HepG2 (cell line): ENCODE data around the gene PHF23. TPM values are rescaled to one million over a fixed set of nuclear protein-coding genes. Genes with fewer than 3 reads are reported as not detected.

Source experiments
- EP300 ChIP-seq, 3 experiments: sonication (generic) in 1 of 3; formaldehyde crosslinking in 1 of 3; IDR thresholded peaks; 2 replicates each; pipeline versions ENCODE4 v1.5.1 to v1.6.1; 2011 to 2020; ENCODE audit warnings: low read depth in 2 of 3, low read length in 2 of 3, borderline replicate concordance in 1 of 3, improper control_type of control experiment in 1 of 3, mild to moderate bottlenecking in 1 of 3, missing genetic modification reagents in 1 of 3, moderate library complexity in 1 of 3
- KDM5B ChIP-seq: sonication (generic); formaldehyde crosslinking; IDR thresholded peaks from 2 replicates; pipeline ENCODE4 v1.4.0; 2020; ENCODE audit warnings: missing genetic modification reagents, mild to moderate bottlenecking, borderline replicate concordance
- MTA1 ChIP-seq: sonication (generic); formaldehyde crosslinking; IDR thresholded peaks from 2 replicates; pipeline ENCODE4 v1.4.0; 2020; ENCODE audit warnings: missing genetic modification reagents, mild to moderate bottlenecking, borderline replicate concordance
- MTA3 ChIP-seq: sonication (generic); formaldehyde crosslinking; IDR thresholded peaks from 2 replicates; pipeline ENCODE4 v1.4.0; 2020; ENCODE audit warnings: missing genetic modification reagents
- PAF1 ChIP-seq: IDR thresholded peaks from 2 replicates; pipeline ENCODE4 v1.6.1; 2016; ENCODE audit warnings: missing genetic modification reagents, missing compliant biosample characterization
- PAWR ChIP-seq: sonication (generic); formaldehyde crosslinking; IDR thresholded peaks from 2 replicates; pipeline ENCODE4 v1.4.0; 2020; ENCODE audit warnings: missing genetic modification reagents, mild to moderate bottlenecking, borderline replicate concordance
- PBX2 ChIP-seq: IDR thresholded peaks from 2 replicates; pipeline ENCODE4 v1.6.1; 2016; ENCODE audit warnings: control low read depth
- RFX3 ChIP-seq: IDR thresholded peaks from 2 replicates; pipeline ENCODE4 v1.6.1; 2016; ENCODE audit warnings: missing biosample characterization, missing genetic modification reagents
- SP2 ChIP-seq: sonication (generic); formaldehyde crosslinking; IDR thresholded peaks from 2 replicates; pipeline ENCODE4 v1.5.1; 2020; ENCODE audit warnings: mild to moderate bottlenecking, missing genetic modification reagents
- ZBTB21 ChIP-seq: sonication (generic); formaldehyde crosslinking; IDR thresholded peaks from 2 replicates; pipeline ENCODE4 v1.4.0; 2020; ENCODE audit warnings: missing genetic modification reagents
- ZFP37 ChIP-seq: sonication (generic); formaldehyde crosslinking; IDR thresholded peaks from 2 replicates; pipeline ENCODE4 v1.4.0; 2020; ENCODE audit warnings: missing genetic modification reagents, borderline replicate concordance
- ZFYVE20 ChIP-seq: sonication (generic); formaldehyde crosslinking; IDR thresholded peaks from 2 replicates; pipeline ENCODE4 v1.8.0; 2023; ENCODE audit warnings: low read depth, mild to moderate bottlenecking, moderate library complexity, missing genetic modification reagents, borderline replicate concordance
- ZNF253 ChIP-seq: sonication (generic); formaldehyde crosslinking; IDR thresholded peaks from 2 replicates; pipeline ENCODE4 v1.8.0; 2022; ENCODE audit warnings: mild to moderate bottlenecking, missing genetic modification reagents, borderline replicate concordance
- ZNF256 ChIP-seq: sonication (generic); formaldehyde crosslinking; conservative IDR thresholded peaks from 2 replicates; pipeline ENCODE4 v1.4.0; 2020; ENCODE audit warnings: missing genetic modification reagents
- ZNF510 ChIP-seq: sonication (generic); formaldehyde crosslinking; IDR thresholded peaks from 2 replicates; pipeline ENCODE4 v1.4.0; 2020; ENCODE audit warnings: low read depth, mild to moderate bottlenecking, missing genetic modification reagents
- ZNF558 ChIP-seq: sonication (generic); formaldehyde crosslinking; IDR thresholded peaks from 2 replicates; pipeline ENCODE4 v1.9.0; 2022; ENCODE audit warnings: mild to moderate bottlenecking, missing genetic modification reagents, borderline replicate concordance
- ZNF567 ChIP-seq: sonication (generic); formaldehyde crosslinking; IDR thresholded peaks from 2 replicates; pipeline ENCODE4 v1.8.1; 2023; ENCODE audit warnings: mild to moderate bottlenecking, missing genetic modification reagents, borderline replicate concordance
- ZNF646 ChIP-seq: sonication (generic); formaldehyde crosslinking; IDR thresholded peaks from 2 replicates; pipeline ENCODE4 v1.9.0; 2021; ENCODE audit warnings: mild to moderate bottlenecking, missing genetic modification reagents
- ZSCAN29 ChIP-seq: sonication (generic); formaldehyde crosslinking; conservative IDR thresholded peaks from 2 replicates; pipeline ENCODE4 v1.4.0; 2020; ENCODE audit warnings: mild to moderate bottlenecking, missing genetic modification reagents
- polyA plus RNA-seq, 8 experiments: library from polyadenylated mRNA; depleted of rRNA in 3 of 8; stranded (reverse) in 7 of 8; unstranded in 1 of 8; fragments of >200 nt; fragmentation: Illumina TruSeq in 4 of 8; extraction: Trizol in 4 of 8; gene quantifications; 2 replicates each; pipeline versions ENCODE4 v1.2.1 to v1.2.3, GENCODE V29; 2011 to 2016; ENCODE audit warnings: low read depth in 4 of 8, missing spikeins in 1 of 8, mixed read lengths in 1 of 8; ENCODE audit not compliant: insufficient read depth in 1 of 8
- total RNA-seq, 5 experiments: library from RNA; depleted of rRNA; stranded (reverse); fragments of >200 nt; fragmentation: Illumina TruSeq; extraction: Trizol; gene quantifications; 2 replicates each; pipeline ENCODE4 v1.2.3, GENCODE V29; 2016; ENCODE audit warnings: low read depth in 1 of 5
- TF ChIP-seq, protein P1 (sequence below): sonication (generic); formaldehyde crosslinking; IDR thresholded peaks from 2 replicates; pipeline ENCODE4 v1.8.0; 2023; ENCODE audit warnings: mild to moderate bottlenecking, missing genetic modification reagents
- TF ChIP-seq, protein P2 (sequence below): sonication (generic); IDR thresholded peaks from 2 replicates; pipeline ENCODE4 v1.6.1; 2016; ENCODE audit warnings: low read depth, borderline replicate concordance

Gene PHF23
- total and polyA plus RNA-seq, 2 of the 13 experiments (the other 11 are each of a cell fraction or from before 2014, with no cell fraction given): 27.6 to 33.2 TPM

DNA sequence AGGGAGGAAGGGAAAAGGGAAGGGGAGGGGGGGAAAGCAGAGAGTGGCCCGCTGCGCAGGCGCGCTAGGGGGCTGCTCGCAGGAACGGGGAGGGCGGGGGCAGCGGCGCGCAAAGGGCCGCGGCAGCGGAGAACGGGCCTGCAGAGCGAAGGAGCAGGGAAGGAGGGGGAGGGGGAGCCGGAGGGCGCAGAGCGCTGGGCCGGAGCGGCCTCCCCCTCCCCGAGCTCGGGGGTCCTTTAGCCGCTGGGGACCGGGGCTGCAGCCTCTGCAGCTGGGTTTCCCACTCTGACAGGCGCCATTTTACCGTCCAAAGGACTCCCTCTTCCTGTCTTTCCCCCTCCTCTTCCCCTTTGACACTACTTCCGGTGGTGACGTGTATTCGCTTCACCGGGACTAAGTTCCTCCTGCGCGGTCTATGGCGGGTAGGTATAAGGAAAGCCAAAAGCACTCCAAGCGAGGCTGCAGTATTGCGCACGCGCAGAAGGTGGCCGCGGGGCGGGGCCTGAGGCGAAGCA is 12.5 kb upstream of the PHF23 start, which contains the start of gene CTDNEP1 (continued):
- TF ChIP-seq ZNF558 (CRISPR knock-in tag) (0 out of 2 replicates have a peak, but pooled peaks have one; percentile 73), PBX2 (CRISPR knock-in tag) (no peak), MTA1 (no peak), ZFP37 (CRISPR knock-in tag) (no peak), ZNF567 (no peak), ZSCAN29 (CRISPR knock-in tag) (no peak), SP2 (CRISPR knock-in tag) (peak; percentile 65), ZNF646 (no peak), RFX3 (CRISPR knock-in tag) (no peak), PAWR (CRISPR knock-in tag) (no peak), ZNF253 (CRISPR knock-in tag) (no peak), ZFYVE20 (no peak), ZBTB21 (CRISPR knock-in tag) (no peak), PAF1 (no peak), MTA3 (CRISPR knock-in tag) (no peak), ZNF256 (no peak), KDM5B (CRISPR knock-in tag) (no peak), ZNF510 (CRISPR knock-in tag) (0 out of 2 replicates have a peak, but pooled peaks have one; percentile 2), EP300 (IDR thresholded peaks at IDR 0.05; ENCODE audit: low read depth in 2 of 2, low read length in 2 of 2) (no peak), EP300 (CRISPR knock-in tag; IDR thresholded peaks at IDR 0.05; ENCODE audit: borderline replicate concordance) (no peak)
- TF ChIP-seq, protein P1, sequence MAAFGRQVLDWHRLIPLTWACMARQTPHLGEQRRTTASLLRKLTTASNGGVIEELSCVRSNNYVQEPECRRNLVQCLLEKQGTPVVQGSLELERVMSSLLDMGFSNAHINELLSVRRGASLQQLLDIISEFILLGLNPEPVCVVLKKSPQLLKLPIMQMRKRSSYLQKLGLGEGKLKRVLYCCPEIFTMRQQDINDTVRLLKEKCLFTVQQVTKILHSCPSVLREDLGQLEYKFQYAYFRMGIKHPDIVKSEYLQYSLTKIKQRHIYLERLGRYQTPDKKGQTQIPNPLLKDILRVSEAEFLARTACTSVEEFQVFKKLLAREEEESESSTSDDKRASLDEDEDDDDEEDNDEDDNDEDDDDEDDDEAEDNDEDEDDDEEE (CRISPR knock-in tag): no peak
- TF ChIP-seq, protein P2, sequence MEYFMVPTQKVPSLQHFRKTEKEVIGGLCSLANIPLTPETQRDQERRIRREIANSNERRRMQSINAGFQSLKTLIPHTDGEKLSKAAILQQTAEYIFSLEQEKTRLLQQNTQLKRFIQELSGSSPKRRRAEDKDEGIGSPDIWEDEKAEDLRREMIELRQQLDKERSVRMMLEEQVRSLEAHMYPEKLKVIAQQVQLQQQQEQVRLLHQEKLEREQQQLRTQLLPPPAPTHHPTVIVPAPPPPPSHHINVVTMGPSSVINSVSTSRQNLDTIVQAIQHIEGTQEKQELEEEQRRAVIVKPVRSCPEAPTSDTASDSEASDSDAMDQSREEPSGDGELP: 0 out of 2 replicates have a peak, but pooled peaks have one; percentile 29
